B cell (primary cell): ENCODE measurements around the gene BLACAT1. TPM values are rescaled to one million over a fixed set of nuclear protein-coding genes. Genes with fewer than 3 reads are reported as not detected.

Experiments
- ATAC-seq: fragments of 200-7000 bp; cut with Tn5 transposase; one replicate; pipeline ENCODE4 v1.10.0; 2021; ENCODE audit warnings: low read depth, mild to moderate bottlenecking, moderate number of reproducible peaks, moderate library complexity
- CTCF ChIA-PET: fragments of 350-600 bp; sonication (Branson Sonifier 250); formaldehyde crosslinking; loops from one replicate; lab custom pipeline; 2021; ENCODE audit warnings: antibody characterized with exemption, inconsistent platforms; lab: Charles Lee
- POLR2A ChIA-PET: fragments of 350-600 bp; sonication (Branson Sonifier 250); formaldehyde crosslinking; loops from one replicate; lab custom pipeline; 2021; ENCODE audit warnings: antibody characterized with exemption; lab: Charles Lee
- DNase-seq: peaks from one replicate; pipeline ENCODE4 v3.0.0; 2013
- H2AFZ ChIP-seq: 2 replicates; pipeline ENCODE4 v1.6.1; 2012; ENCODE audit warnings: mild to moderate bottlenecking, low read depth, low read length; ENCODE audit not compliant: insufficient read depth, poor library complexity, severe bottlenecking
- H3K27ac ChIP-seq, 2 donors: 1 replicate in 1 of 2; 2 replicates in 1 of 2; pipeline ENCODE4 v1.5.1; 2012 to 2013; ENCODE audit warnings: low read length in 2 of 2, mild to moderate bottlenecking in 2 of 2, moderate library complexity in 1 of 2
- H3K27me3 ChIP-seq, 4 experiments: fragments of 200-600 bp in 1 of 4; sonication (generic) in 1 of 4; replicated peaks in 1 of 4; 1 replicate in 2 of 4; 2 replicates in 2 of 4; pipeline versions ENCODE4 v1.6.1 to v1.7.0; 2013 to 2016; ENCODE audit warnings: low read length in 3 of 4, mild to moderate bottlenecking in 2 of 4, mixed read lengths in 1 of 4, moderate library complexity in 1 of 4; ENCODE audit not compliant: insufficient read depth in 4 of 4, control insufficient read depth in 3 of 4; ENCODE audit errors: control extremely low read depth in 1 of 4
- H3K36me3 ChIP-seq, 2 experiments: replicated peaks in 1 of 2; 1 replicate in 1 of 2; 2 replicates in 1 of 2; pipeline versions ENCODE4 v1.6.1 to v1.7.1; 2013; ENCODE audit warnings: low read length in 1 of 2; ENCODE audit not compliant: insufficient read depth in 2 of 2, control insufficient read depth in 1 of 2; ENCODE audit errors: control extremely low read depth in 1 of 2, extremely low read depth in 1 of 2
- H3K4me1 ChIP-seq, 2 donors: fragments of 200-600 bp in 1 of 2; sonication (generic) in 1 of 2; 1 replicate in 1 of 2; 2 replicates in 1 of 2; pipeline versions ENCODE4 v1.5.1 to v1.6.1; 2013 to 2017; ENCODE audit warnings: low read length in 2 of 2; ENCODE audit not compliant: control insufficient read depth in 2 of 2, insufficient read depth in 2 of 2
- H3K4me2 ChIP-seq: replicated peaks from 2 replicates; pipeline ENCODE3; 2012; ENCODE audit warnings: mild to moderate bottlenecking, low read depth, low read length; ENCODE audit not compliant: poor library complexity, severe bottlenecking
- H3K4me3 ChIP-seq, 5 experiments: fragments of 200-600 bp in 1 of 5; sonication (generic) in 1 of 5; 1 replicate in 3 of 5; 2 replicates in 2 of 5; pipeline versions ENCODE4 v1.5.1 to v1.7.0; 2011 to 2016; ENCODE audit warnings: low read length in 4 of 5, mild to moderate bottlenecking in 4 of 5, low read depth in 2 of 5, control low read depth in 1 of 5, moderate library complexity in 1 of 5; ENCODE audit not compliant: insufficient read depth in 1 of 5; ENCODE audit errors: control extremely low read depth in 1 of 5, extremely low read depth in 1 of 5
- H3K79me2 ChIP-seq: fragments of 200-600 bp; sonication (generic); one replicate; pipeline ENCODE4 v1.6.0; 2016; ENCODE audit warnings: low read length; ENCODE audit not compliant: control insufficient read depth, insufficient read depth
- H3K9ac ChIP-seq: fragments of 200-600 bp; sonication (generic); 2 replicates; pipeline ENCODE4 v1.6.1; 2017; ENCODE audit warnings: mild to moderate bottlenecking, low read length, moderate library complexity
- H3K9me3 ChIP-seq, 3 donors: one replicate each; pipeline versions ENCODE4 v1.6.1 to v1.7.1; 2013; ENCODE audit warnings: low read length in 2 of 3; ENCODE audit not compliant: control insufficient read depth in 2 of 3, insufficient read depth in 1 of 3; ENCODE audit errors: control extremely low read depth in 1 of 3
- H4K20me1 ChIP-seq: 2 replicates; pipeline ENCODE4 v1.6.0; 2012; ENCODE audit warnings: mild to moderate bottlenecking, low read length; ENCODE audit not compliant: insufficient read depth, control insufficient read depth, poor library complexity, severe bottlenecking
- H3K27ac Mint-ChIP-seq: one replicate; pipeline ENCODE4 v1.8.0; 2021; ENCODE audit warnings: mixed read lengths
- H3K27me3 Mint-ChIP-seq: one replicate; pipeline ENCODE4 v1.8.0; 2021; ENCODE audit warnings: mixed read lengths
- H3K4me1 Mint-ChIP-seq: one replicate; pipeline ENCODE4 v1.8.0; 2021; ENCODE audit warnings: mixed read lengths
- H3K4me3 Mint-ChIP-seq: one replicate; pipeline ENCODE4 v1.8.0; 2021; ENCODE audit warnings: mixed read lengths
- H3K9me3 Mint-ChIP-seq: one replicate; pipeline ENCODE4 v1.8.0; 2022; ENCODE audit warnings: mixed read lengths; ENCODE audit not compliant: insufficient read depth
- CTCF ChIP-seq: fragments of 200-600 bp; IDR thresholded peaks from one replicate; pipeline ENCODE4 v1.8.0; 2022; ENCODE audit warnings: antibody characterized with exemption, mild to moderate bottlenecking
- EZH2 ChIP-seq: IDR thresholded peaks from 2 replicates; pipeline ENCODE4 v1.6.1; 2012; ENCODE audit warnings: borderline replicate concordance, low read depth, mild to moderate bottlenecking, moderate library complexity, low read length; ENCODE audit not compliant: insufficient read depth, poor library complexity, severe bottlenecking
- WGBS: methylation state at CpG from one replicate; pipeline ENCODE4 v1.1.5; 2013; ENCODE audit warnings: missing lambda C conversion rate; ENCODE audit not compliant: insufficient coverage; 5-methylcytosine and 5-hydroxymethylcytosine counted together
- intact Hi-C: fragments of 100-400 bp; cut with micrococcal nuclease; formaldehyde crosslinking; loops from one replicate; pipeline ENCODE4 v1.10.0; 2022
- polyA plus RNA-seq: library from polyadenylated mRNA; depleted of rRNA; stranded (reverse); fragments of >200 nt; gene quantifications from 2 replicates; pipeline ENCODE4 v1.2.3, GENCODE V29; 2012
- total RNA-seq, 2 donors: library from RNA; stranded (reverse); fragments of 120-200 nt in 1 of 2; gene quantifications; 1 replicate in 1 of 2; 2 replicates in 1 of 2; pipeline versions ENCODE4 v1.2.3 to v1.2.4, GENCODE V29; 2013 to 2022

Gene BLACAT1
- total and polyA plus RNA-seq, 2 donors (not counting 1 experiment from before 2014, with no cell fraction given) = 0.03 TPM; not detected in 1

DNA sequence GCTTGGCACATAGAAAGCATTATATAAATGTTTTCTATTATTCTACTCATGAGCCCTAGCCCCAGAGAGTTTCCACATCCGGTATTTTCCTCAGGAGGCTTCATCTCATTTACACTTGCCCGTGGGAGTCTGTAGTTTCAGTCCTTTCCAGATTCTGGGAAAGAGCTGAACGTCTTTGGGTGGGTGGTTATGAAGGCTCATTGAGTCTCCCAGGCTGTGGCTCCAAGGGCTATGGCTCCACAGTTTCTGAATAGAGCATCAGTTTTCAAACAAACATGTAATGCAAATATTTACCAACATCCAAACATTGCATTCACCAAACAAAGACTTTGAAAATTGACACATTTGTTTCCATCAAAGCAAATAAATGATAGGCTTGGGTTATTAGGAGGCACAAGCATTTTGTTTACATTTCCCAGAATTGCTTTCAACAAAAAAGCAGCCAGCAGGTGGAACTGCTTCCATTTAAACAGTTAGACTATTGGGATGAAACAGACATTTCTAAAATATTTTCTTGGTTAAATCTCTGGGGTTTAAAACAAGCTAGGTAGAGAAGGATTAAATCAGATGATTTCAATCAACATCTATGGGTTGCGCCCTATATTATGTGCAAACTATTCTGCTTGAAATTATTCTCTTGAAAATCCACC lies 32.7 kb downstream of the BLACAT1 start:
- Histone ChIP-seq H3K36me3 (no peaks in the 10 kb centered on the region), H3K4me2 (no peak overlapping the region), H3K27me3 (peaks cover 0 to 12% (median 2%) of the 10 kb centered on the region in 4 experiments), H3K79me2 (no peaks in the 10 kb centered on the region), H3K4me3 (no peak overlapping the region), H3K9me3 (no peaks in the 10 kb centered on the region), H4K20me1 (no peaks in the 10 kb centered on the region), H3K27ac (no peak overlapping the region), H3K9ac (no peak overlapping the region), H3K4me1 (no peaks in the 10 kb centered on the region), H2AFZ (no peak overlapping the region)
- no peak for ATAC-seq
- no peak for DNase-seq
- no peak overlapping the region for H3K27ac Mint-ChIP-seq
- POLR2A ChIA-PET = no interaction called here
- H3K9me3 Mint-ChIP-seq = no peaks in the 10 kb centered on the region
- no CpG with 5 or more reads among the region's 4 CpGs for WGBS
- no peaks in the 10 kb centered on the region for H3K4me1 Mint-ChIP-seq
- peaks cover 30% of the 10 kb centered on the region for H3K27me3 Mint-ChIP-seq
- CTCF ChIA-PET = interaction anchor here (1.2 to 6.2 kb wide), 3 partner anchors 19 to 64 kb away, joined by 3 to 59 read pairs (median 3); no protein-coding TSS in a partner anchor
- H3K4me3 Mint-ChIP-seq = no peak overlapping the region
- intact Hi-C loops = no loop called here
- TF ChIP-seq EZH2 (no peak), CTCF (no peak)

GRCh38 chr1:205421798-205422197 lies 34.0 kb downstream of the BLACAT1 start, which contains the start of gene LEMD1:
Gene LEMD1, minus strand, starts transcription at chr1:205422056. Its CDS starts 1,520 bp downstream, at chr1:205420536.
- intact Hi-C loops = no loop called here
- ChIA-PET CTCF (interaction anchor here (1.2 to 6.2 kb wide), 4 partner anchors 10 to 68 kb away, joined by 3 to 59 read pairs (median 4); no protein-coding TSS in a partner anchor), POLR2A (no interaction called here)
- Histone ChIP-seq H2AFZ (no peak within 1 kb of the TSS), H3K9me3 (no peaks in the 10 kb centered on the region), H3K27ac (no peak within 1 kb of the TSS), H3K4me3 (no peak within 1 kb of the TSS), H3K36me3 (no peaks in the 10 kb centered on the region), H4K20me1 (no peaks in the 10 kb centered on the region), H3K79me2 (no peaks in the 10 kb centered on the region), H3K4me2 (no peak within 1 kb of the TSS), H3K27me3 (peaks cover 0 to 12% (median 2%) of the 10 kb centered on the region in 4 experiments), H3K9ac (no peak within 1 kb of the TSS), H3K4me1 (no peaks in the 10 kb centered on the region)
- DNase-seq (no peak), ATAC-seq (no peak)
- 80% methylated on average over 1 of the region's 2 CpGs for WGBS
- Mint-ChIP-seq H3K9me3 (no peaks in the 10 kb centered on the region), H3K4me1 (no peaks in the 10 kb centered on the region), H3K27ac (no peak within 1 kb of the TSS), H3K27me3 (peaks cover 34% of the 10 kb centered on the region), H3K4me3 (no peak within 1 kb of the TSS)
- no peak for TF ChIP-seq EZH2
- no peak for TF ChIP-seq CTCF
